Thyroid gland (tissue), 4 donors: ENCODE measurements around the gene NXPE3.

Source experiments
- POLR2A ChIP-seq, 2 donors: fragments of 450-650 bp; IDR thresholded peaks; one replicate each; pipeline ENCODE4 v1.6.1; 2017; ENCODE audit warnings: antibody characterized with exemption in 2 of 2, mild to moderate bottlenecking in 2 of 2, moderate library complexity in 1 of 2
- TF ChIP-seq, protein P1 (sequence below), 6 experiments: fragments of 200-600 bp in 3 of 6; fragments of 450-650 bp in 3 of 6; sonication (generic) in 3 of 6; IDR thresholded peaks; one replicate each; pipeline ENCODE4 v1.5.1; 2016 to 2019; ENCODE audit warnings: antibody characterized with exemption in 6 of 6, mild to moderate bottlenecking in 2 of 6, inconsistent platforms in 1 of 6, moderate library complexity in 1 of 6

DNA sequence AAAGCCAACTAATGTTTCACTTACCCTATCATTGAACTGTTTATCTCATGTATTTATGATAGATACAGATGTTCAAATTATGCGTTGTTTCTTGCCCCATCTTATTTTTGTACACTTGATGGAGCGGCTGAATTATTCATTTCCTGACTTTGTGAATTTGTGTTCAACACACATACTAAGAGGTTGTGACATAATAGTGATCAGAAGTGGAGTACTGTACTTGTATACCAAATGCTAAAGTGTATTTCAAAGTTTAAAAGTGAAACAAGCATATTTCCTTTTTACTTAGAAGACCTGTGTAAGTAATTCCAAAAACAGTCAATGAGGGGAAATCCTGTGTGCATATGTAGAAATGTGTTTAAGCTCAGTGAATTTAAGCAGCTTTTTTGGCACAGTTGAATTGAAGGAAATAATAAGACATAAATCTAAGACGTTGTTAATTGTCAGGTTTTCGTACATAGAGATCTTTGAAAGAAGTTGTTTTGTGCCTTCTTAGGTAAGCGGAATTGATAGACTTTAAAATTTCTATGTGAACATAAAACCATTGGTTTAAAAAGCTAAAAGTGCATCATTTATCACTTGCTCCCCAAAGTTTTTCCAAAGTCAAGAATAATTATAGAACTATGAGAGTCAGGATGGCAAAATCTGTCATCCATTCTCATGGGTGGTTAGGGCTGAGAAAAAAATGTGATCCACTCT lies 72.2 kb downstream of the NXPE3 start:
- TF ChIP-seq POLR2A (IDR thresholded peaks at IDR 0.05) = no peak
- TF ChIP-seq, protein P1, sequence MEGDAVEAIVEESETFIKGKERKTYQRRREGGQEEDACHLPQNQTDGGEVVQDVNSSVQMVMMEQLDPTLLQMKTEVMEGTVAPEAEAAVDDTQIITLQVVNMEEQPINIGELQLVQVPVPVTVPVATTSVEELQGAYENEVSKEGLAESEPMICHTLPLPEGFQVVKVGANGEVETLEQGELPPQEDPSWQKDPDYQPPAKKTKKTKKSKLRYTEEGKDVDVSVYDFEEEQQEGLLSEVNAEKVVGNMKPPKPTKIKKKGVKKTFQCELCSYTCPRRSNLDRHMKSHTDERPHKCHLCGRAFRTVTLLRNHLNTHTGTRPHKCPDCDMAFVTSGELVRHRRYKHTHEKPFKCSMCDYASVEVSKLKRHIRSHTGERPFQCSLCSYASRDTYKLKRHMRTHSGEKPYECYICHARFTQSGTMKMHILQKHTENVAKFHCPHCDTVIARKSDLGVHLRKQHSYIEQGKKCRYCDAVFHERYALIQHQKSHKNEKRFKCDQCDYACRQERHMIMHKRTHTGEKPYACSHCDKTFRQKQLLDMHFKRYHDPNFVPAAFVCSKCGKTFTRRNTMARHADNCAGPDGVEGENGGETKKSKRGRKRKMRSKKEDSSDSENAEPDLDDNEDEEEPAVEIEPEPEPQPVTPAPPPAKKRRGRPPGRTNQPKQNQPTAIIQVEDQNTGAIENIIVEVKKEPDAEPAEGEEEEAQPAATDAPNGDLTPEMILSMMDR (IDR thresholded peaks at IDR 0.05) = no peak
